K562 (cell line): ENCODE results near the gene EGR2. TPM values are rescaled to one million over a fixed set of nuclear protein-coding genes. Genes with fewer than 3 reads are reported as not detected.

ENCODE experiments used
- ATAC-seq: fragments of 200-7000 bp; cut with Tn5 transposase; 3 replicates; pipeline ENCODE4 v1.9.1; 2020; ENCODE audit warnings: moderate library complexity
- BruUV-seq: library from RNA; stranded (reverse); fragments of 400-500 nt; replicated peaks from 2 replicates; lab custom pipeline; 2021; lab: Mats Ljungman, UMichigan
- CTCF ChIA-PET: fragments of 300-600 bp; formaldehyde crosslinking; extraction: SDS; loops from one replicate; lab custom pipeline; 2021; ENCODE audit warnings: low intra/inter-chr PET ratio; lab: Yijun Ruan, JAX
- POLR2A ChIA-PET: fragments of 300-600, 350-650 bp; sonication (Branson Sonifier 250); formaldehyde crosslinking; extraction: SDS; loops from one replicate; lab custom pipeline; 2021; ENCODE audit warnings: antibody characterized with exemption, inconsistent platforms; lab: Yijun Ruan, JAX
- DNase-seq, 4 experiments: peaks; one replicate each; pipeline versions ENCODE4 v3.0.0 to v3.0.0-alpha.2; 2011 to 2018; ENCODE audit warnings: low spot score in 3 of 4, mixed read lengths in 3 of 4; ENCODE audit errors: extremely low read depth in 1 of 4
- FAIRE-seq: peaks from 2 replicates; lab custom pipeline; 2011; peaks lifted over from hg19 to GRCh38; lab: Jason Lieb, UNC
- H2AFZ ChIP-seq: 2 replicates; pipeline ENCODE4 v1.6.0; 2011; ENCODE audit warnings: low read depth, low read length, control low read depth, inconsistent platforms
- H3K27ac ChIP-seq: fragments of 200-600 bp; 3 replicates; pipeline ENCODE4 v1.8.0; 2011; ENCODE audit warnings: low read depth, mild to moderate bottlenecking, control low read depth, inconsistent platforms, low read length, moderate library complexity, mixed read lengths; ENCODE audit errors: extremely low read depth
- H3K27me3 ChIP-seq, 2 experiments: fragments of 300-600 bp in 1 of 2; 2 replicates in 1 of 2; 3 replicates in 1 of 2; pipeline versions ENCODE4 v1.6.0 to v1.8.0; 2011; ENCODE audit warnings: inconsistent platforms in 2 of 2, low read length in 2 of 2, mild to moderate bottlenecking in 1 of 2, mixed read lengths in 1 of 2, moderate library complexity in 1 of 2; ENCODE audit not compliant: control insufficient read depth in 2 of 2, insufficient read depth in 2 of 2
- H3K36me3 ChIP-seq: fragments of 300-600 bp; 3 replicates; pipeline ENCODE4 v1.8.0; 2011; ENCODE audit warnings: mild to moderate bottlenecking, low read length, inconsistent platforms; ENCODE audit not compliant: control insufficient read depth, insufficient read depth
- H3K4me1 ChIP-seq, 2 experiments: fragments of 200-600 bp in 1 of 2; replicated peaks in 1 of 2; 2 replicates in 1 of 2; 3 replicates in 1 of 2; pipeline versions ENCODE4 v1.5.1 to v1.8.0; 2011; ENCODE audit warnings: inconsistent platforms in 2 of 2, low read length in 2 of 2, mild to moderate bottlenecking in 1 of 2, mixed read lengths in 1 of 2, moderate library complexity in 1 of 2; ENCODE audit not compliant: control insufficient read depth in 2 of 2, insufficient read depth in 2 of 2
- H3K4me2 ChIP-seq: 2 replicates; pipeline ENCODE4 v1.6.1; 2011; ENCODE audit warnings: low read length, control low read depth, inconsistent platforms, mixed read lengths; ENCODE audit not compliant: insufficient read depth
- H3K4me3 ChIP-seq: fragments of 200-600 bp; sonication (generic), shearing (Covaris generic); 2 replicates; pipeline ENCODE4 v1.5.1; 2016; ENCODE audit warnings: control low read depth, inconsistent platforms
- H3K79me2 ChIP-seq: fragments of 200-600 bp; 3 replicates; pipeline ENCODE4 v1.8.0; 2011; ENCODE audit warnings: low read length, inconsistent platforms; ENCODE audit not compliant: control insufficient read depth, insufficient read depth
- H3K9ac ChIP-seq, 2 experiments: 2 replicates each; pipeline versions ENCODE4 v1.6.0 to v1.6.1; 2011; ENCODE audit warnings: low read depth in 2 of 2, low read length in 2 of 2, control low read depth in 1 of 2, inconsistent platforms in 1 of 2, mild to moderate bottlenecking in 1 of 2, mixed read lengths in 1 of 2; ENCODE audit not compliant: insufficient read depth in 1 of 2
- H3K9me1 ChIP-seq: one replicate; pipeline ENCODE4 v1.6.0; 2011; ENCODE audit warnings: inconsistent platforms, mild to moderate bottlenecking, low read length, moderate library complexity; ENCODE audit not compliant: control insufficient read depth, insufficient read depth
- H3K9me3 ChIP-seq: replicated peaks from 2 replicates; pipeline ENCODE4 v1.5.1; 2011; ENCODE audit warnings: low read depth, low read length, inconsistent platforms; ENCODE audit not compliant: control insufficient read depth, insufficient read depth
- H4K20me1 ChIP-seq: replicated peaks from 2 replicates; pipeline ENCODE4 v1.6.1; 2011; ENCODE audit warnings: low read length, inconsistent platforms, mixed read lengths; ENCODE audit not compliant: control insufficient read depth, insufficient read depth
- CC2D1A ChIP-seq: fragments of 450-650 bp; IDR thresholded peaks from 2 replicates; pipeline ENCODE4 v1.6.1; 2017; ENCODE audit warnings: mild to moderate bottlenecking
- ILK ChIP-seq: fragments of 450-650 bp; IDR thresholded peaks from 2 replicates; pipeline ENCODE4 v1.6.1; 2016; ENCODE audit warnings: missing genetic modification characterization, low read depth, mild to moderate bottlenecking, missing compliant biosample characterization, moderate library complexity, borderline replicate concordance
- NFE2 ChIP-seq: IDR thresholded peaks from 2 replicates; pipeline ENCODE4 v1.6.1; 2014; ENCODE audit warnings: antibody characterized with exemption, low read depth
- RBM15 ChIP-seq: fragments of 200-400 bp; formaldehyde crosslinking; IDR thresholded peaks from 2 replicates; pipeline ENCODE4 v1.6.1; 2018; ENCODE audit warnings: mild to moderate bottlenecking, low read length, moderate library complexity; ENCODE audit not compliant: insufficient read depth
- SMARCA5 ChIP-seq: fragments of 450-650 bp; IDR thresholded peaks from 2 replicates; pipeline ENCODE4 v1.6.1; 2016
- ZBTB5 ChIP-seq: fragments of 450-650 bp; IDR thresholded peaks from 2 replicates; pipeline ENCODE4 v1.6.1; 2017; ENCODE audit warnings: antibody characterized with exemption
- ZMIZ1 ChIP-seq, 2 experiments: fragments of 150-350 bp in 1 of 2; IDR thresholded peaks; 2 replicates each; pipeline ENCODE4 v1.6.1; 2012 to 2016; ENCODE audit warnings: low read depth in 2 of 2, low read length in 2 of 2, mild to moderate bottlenecking in 1 of 2, moderate library complexity in 1 of 2
- ZNF124 ChIP-seq: sonication (generic); formaldehyde crosslinking; IDR thresholded peaks from 2 replicates; pipeline ENCODE4 v1.8.1; 2022; ENCODE audit warnings: missing genetic modification reagents
- ZNF282 ChIP-seq: sonication (generic); formaldehyde crosslinking; IDR thresholded peaks from 2 replicates; pipeline ENCODE4 v1.8.1; 2023; ENCODE audit warnings: missing genetic modification reagents
- WGBS: fragments of 100-300 bp; shearing (Covaris generic); methylation state at CpG from one replicate; pipeline ENCODE4 v1.1.6; 2016; ENCODE audit warnings: low coverage, mixed read lengths; ENCODE audit not compliant: insufficient coverage; ENCODE audit errors: missing lambda C conversion rate; 5-methylcytosine and 5-hydroxymethylcytosine counted together
- in situ Hi-C: fragments of 300-500 bp; cut with MboI; formaldehyde crosslinking; loops from 4 replicates; pipeline ENCODE4 v1.15.0; 2018; ENCODE audit warnings: inconsistent platforms, mixed read lengths
- intact Hi-C: fragments of 100-400 bp; cut with micrococcal nuclease; formaldehyde crosslinking; loops from 2 replicates; pipeline ENCODE4 v1.14.2; 2022
- polyA plus RNA-seq, 8 experiments: library from polyadenylated mRNA; depleted of rRNA in 4 of 8; stranded (reverse) in 5 of 8; unstranded in 3 of 8; fragments of >200 nt; fragmentation: Nextera tagmentation in 2 of 8; fragmentation: Illumina TruSeq in 1 of 8; extraction: Ambion mirVana in 2 of 8; extraction: Trizol in 1 of 8; gene quantifications; 2 replicates each; pipeline versions ENCODE4 v1.2.1 to v1.2.3, GENCODE V29; 2011 to 2014; ENCODE audit warnings: inconsistent platforms in 1 of 8, missing spikeins in 1 of 8
- total RNA-seq, 7 experiments: library from RNA; depleted of rRNA in 6 of 7; stranded (reverse); fragments of >200 nt in 6 of 7; fragmentation: Illumina TruSeq in 2 of 7; extraction: Trizol in 2 of 7; gene quantifications; 2 replicates each; pipeline versions ENCODE4 v1.2.1 to v1.2.3, GENCODE V29; 2011 to 2021; ENCODE audit warnings: low replicate concordance in 1 of 7
- TF ChIP-seq, protein P1 (sequence below): IDR thresholded peaks from 2 replicates; pipeline ENCODE4 v1.6.1; 2016; ENCODE audit warnings: missing genetic modification characterization, missing compliant biosample characterization
- TF ChIP-seq, protein P2 (sequence below): fragments of 250-450 bp; sonication (Bioruptor Pico); IDR thresholded peaks from 2 replicates; pipeline ENCODE4 v1.8.0; 2022; ENCODE audit warnings: inconsistent platforms, mild to moderate bottlenecking, moderate library complexity, borderline replicate concordance
- TF ChIP-seq, protein P3 (sequence below), 2 experiments: fragments of 450-650 bp; IDR thresholded peaks; 2 replicates each; pipeline ENCODE4 v1.6.1; 2016

EGR2 gene
- total and polyA plus RNA-seq, 9 of the 15 experiments (the other 6 are each of a cell fraction or from before 2014, with no cell fraction given), result 0.08 to 0.18 (median 0.12) TPM; not detected in 4

GRCh38 chr10:62860946-62861345 lies 44.8 kb upstream of the EGR2 start:
- Histone ChIP-seq H3K36me3 (no peaks in the 10 kb centered on the region), H4K20me1 (no peaks in the 10 kb centered on the region)
- in situ Hi-C loops, result no loop called here
- TF ChIP-seq RBM15 (no peak), SMARCA5 (no peak), ZMIZ1 (IDR thresholded peaks at IDR 0.05; ENCODE audit: low read depth in 2 of 2, low read length in 2 of 2) (no peak), ZNF124 (CRISPR knock-in tag) (no peak), CC2D1A (no peak), ZNF282 (CRISPR knock-in tag) (no peak), ILK (tag) (no peak), NFE2 (no peak), ZBTB5 (no peak)
- TF ChIP-seq, protein P1, sequence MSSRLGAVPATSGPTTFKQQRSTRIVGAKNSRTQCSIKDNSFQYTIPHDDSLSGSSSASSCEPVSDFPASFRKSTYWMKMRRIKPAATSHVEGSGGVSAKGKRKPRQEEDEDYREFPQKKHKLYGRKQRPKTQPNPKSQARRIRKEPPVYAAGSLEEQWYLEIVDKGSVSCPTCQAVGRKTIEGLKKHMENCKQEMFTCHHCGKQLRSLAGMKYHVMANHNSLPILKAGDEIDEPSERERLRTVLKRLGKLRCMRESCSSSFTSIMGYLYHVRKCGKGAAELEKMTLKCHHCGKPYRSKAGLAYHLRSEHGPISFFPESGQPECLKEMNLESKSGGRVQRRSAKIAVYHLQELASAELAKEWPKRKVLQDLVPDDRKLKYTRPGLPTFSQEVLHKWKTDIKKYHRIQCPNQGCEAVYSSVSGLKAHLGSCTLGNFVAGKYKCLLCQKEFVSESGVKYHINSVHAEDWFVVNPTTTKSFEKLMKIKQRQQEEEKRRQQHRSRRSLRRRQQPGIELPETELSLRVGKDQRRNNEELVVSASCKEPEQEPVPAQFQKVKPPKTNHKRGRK (tag), result no peak
- TF ChIP-seq, protein P2, sequence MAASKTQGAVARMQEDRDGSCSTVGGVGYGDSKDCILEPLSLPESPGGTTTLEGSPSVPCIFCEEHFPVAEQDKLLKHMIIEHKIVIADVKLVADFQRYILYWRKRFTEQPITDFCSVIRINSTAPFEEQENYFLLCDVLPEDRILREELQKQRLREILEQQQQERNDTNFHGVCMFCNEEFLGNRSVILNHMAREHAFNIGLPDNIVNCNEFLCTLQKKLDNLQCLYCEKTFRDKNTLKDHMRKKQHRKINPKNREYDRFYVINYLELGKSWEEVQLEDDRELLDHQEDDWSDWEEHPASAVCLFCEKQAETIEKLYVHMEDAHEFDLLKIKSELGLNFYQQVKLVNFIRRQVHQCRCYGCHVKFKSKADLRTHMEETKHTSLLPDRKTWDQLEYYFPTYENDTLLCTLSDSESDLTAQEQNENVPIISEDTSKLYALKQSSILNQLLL, result no peak
- TF ChIP-seq, protein P3, sequence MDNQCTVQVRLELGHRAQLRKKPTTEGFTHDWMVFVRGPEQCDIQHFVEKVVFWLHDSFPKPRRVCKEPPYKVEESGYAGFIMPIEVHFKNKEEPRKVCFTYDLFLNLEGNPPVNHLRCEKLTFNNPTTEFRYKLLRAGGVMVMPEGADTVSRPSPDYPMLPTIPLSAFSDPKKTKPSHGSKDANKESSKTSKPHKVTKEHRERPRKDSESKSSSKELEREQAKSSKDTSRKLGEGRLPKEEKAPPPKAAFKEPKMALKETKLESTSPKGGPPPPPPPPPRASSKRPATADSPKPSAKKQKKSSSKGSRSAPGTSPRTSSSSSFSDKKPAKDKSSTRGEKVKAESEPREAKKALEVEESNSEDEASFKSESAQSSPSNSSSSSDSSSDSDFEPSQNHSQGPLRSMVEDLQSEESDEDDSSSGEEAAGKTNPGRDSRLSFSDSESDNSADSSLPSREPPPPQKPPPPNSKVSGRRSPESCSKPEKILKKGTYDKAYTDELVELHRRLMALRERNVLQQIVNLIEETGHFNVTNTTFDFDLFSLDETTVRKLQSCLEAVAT (IDR thresholded peaks at IDR 0.05), result no peak
- TF ChIP-seq, all 486 proteins: peak for 0
- Histone ChIP-seq H3K9me3 (no peaks in the 10 kb centered on the region), H2AFZ (no peak overlapping the region), H3K27ac (no peak overlapping the region), H3K4me2 (no peak overlapping the region), H3K9me1 (no peaks in the 10 kb centered on the region), H3K27me3 (peaks cover 0 to 2% of the 10 kb centered on the region in 2 experiments; a peak in 1 of 5 replicates), H3K79me2 (no peaks in the 10 kb centered on the region), H3K4me3 (no peak overlapping the region), H3K9ac (no peak overlapping the region), H3K4me1 (no peaks in the 10 kb centered on the region)
- intact Hi-C loops, result no loop called here
- CTCF ChIA-PET, result no interaction called here
- no peak for FAIRE-seq
- no peak for ATAC-seq
- 0% methylated on average over 4 of the region's 4 CpGs for WGBS
- BruUV-seq, result no TSS peak
- no peak for DNase-seq
- POLR2A ChIA-PET, result no interaction called here
